22Rv1 (cell line): ENCODE results near the gene ZDHHC21.

Experiments
- ZFX ChIP-seq: fragments of 450-650 bp; IDR thresholded peaks from 2 replicates; pipeline ENCODE4 v1.6.1; 2017; ENCODE audit warnings: antibody characterized with exemption, borderline replicate concordance
- TF ChIP-seq, protein P1 (sequence below): fragments of 450-650 bp; IDR thresholded peaks from 2 replicates; pipeline ENCODE4 v1.5.1; 2017; ENCODE audit warnings: mild to moderate bottlenecking

DNA sequence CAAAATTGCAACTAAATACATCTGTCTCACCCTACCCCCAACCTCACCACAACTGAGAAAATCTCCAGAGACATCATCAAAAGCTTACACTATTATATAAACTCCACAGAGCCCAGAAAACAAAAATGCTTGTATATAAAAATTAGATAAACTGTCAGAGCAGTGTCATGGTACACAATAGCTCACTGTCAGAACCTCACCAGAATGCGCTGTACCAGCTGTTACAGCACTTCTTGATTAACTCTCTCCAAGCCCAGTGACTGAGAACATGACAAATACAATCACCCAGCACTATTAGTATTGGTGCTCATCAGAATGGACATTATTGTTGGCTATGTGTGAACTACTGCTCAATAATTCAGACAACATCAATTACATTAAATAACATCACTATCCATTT, 65.7 kb downstream of the ZDHHC21 start:
- TF ChIP-seq, protein P1, sequence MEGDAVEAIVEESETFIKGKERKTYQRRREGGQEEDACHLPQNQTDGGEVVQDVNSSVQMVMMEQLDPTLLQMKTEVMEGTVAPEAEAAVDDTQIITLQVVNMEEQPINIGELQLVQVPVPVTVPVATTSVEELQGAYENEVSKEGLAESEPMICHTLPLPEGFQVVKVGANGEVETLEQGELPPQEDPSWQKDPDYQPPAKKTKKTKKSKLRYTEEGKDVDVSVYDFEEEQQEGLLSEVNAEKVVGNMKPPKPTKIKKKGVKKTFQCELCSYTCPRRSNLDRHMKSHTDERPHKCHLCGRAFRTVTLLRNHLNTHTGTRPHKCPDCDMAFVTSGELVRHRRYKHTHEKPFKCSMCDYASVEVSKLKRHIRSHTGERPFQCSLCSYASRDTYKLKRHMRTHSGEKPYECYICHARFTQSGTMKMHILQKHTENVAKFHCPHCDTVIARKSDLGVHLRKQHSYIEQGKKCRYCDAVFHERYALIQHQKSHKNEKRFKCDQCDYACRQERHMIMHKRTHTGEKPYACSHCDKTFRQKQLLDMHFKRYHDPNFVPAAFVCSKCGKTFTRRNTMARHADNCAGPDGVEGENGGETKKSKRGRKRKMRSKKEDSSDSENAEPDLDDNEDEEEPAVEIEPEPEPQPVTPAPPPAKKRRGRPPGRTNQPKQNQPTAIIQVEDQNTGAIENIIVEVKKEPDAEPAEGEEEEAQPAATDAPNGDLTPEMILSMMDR = no peak
- no peak for TF ChIP-seq ZFX
